Activated naive CD8-positive, alpha-beta T cell treated with anti-CD3 and anti-CD28 coated beads, Interleukin-2, amount 10 ng/mL, durations not matched to agents 7 days and 5 days (primary cell): ENCODE results near the gene B9D1. TPM values are rescaled to one million over a fixed set of nuclear protein-coding genes. Genes with fewer than 3 reads are reported as not detected.
"Not testable (repeated sequence)": the region's sequence is repeated elsewhere in the genome, so short reads cannot be mapped to it uniquely, and the experiment has no call there.

ENCODE experiments used
- ATAC-seq: fragments of 150-1000 bp; cut with Tn5 transposase; one replicate; pipeline ENCODE4 v1.10.0; 2021; ENCODE audit warnings: low read depth, moderate library complexity
- POLR2A ChIA-PET: fragments of 350-600 bp; sonication (Branson Sonifier 250); formaldehyde crosslinking; loops from one replicate; lab custom pipeline; 2021; ENCODE audit warnings: antibody characterized with exemption; lab: Charles Lee
- DNase-seq: peaks from one replicate; pipeline ENCODE4 v3.0.0; 2021
- H3K27ac Mint-ChIP-seq: one replicate; pipeline ENCODE4 v1.8.0; 2022; ENCODE audit warnings: mild to moderate bottlenecking, mixed read lengths
- H3K27me3 Mint-ChIP-seq: one replicate; pipeline ENCODE4 v1.8.0; 2022; ENCODE audit warnings: mild to moderate bottlenecking, moderate library complexity, mixed read lengths
- H3K36me3 Mint-ChIP-seq: one replicate; pipeline ENCODE4 v1.8.0; 2021; ENCODE audit warnings: mild to moderate bottlenecking, mixed read lengths
- H3K4me1 Mint-ChIP-seq: one replicate; pipeline ENCODE4 v1.8.0; 2021; ENCODE audit warnings: mixed read lengths
- H3K4me3 Mint-ChIP-seq: one replicate; pipeline ENCODE4 v1.8.0; 2022; ENCODE audit warnings: mild to moderate bottlenecking, moderate library complexity, mixed read lengths
- H3K9me3 Mint-ChIP-seq: one replicate; pipeline ENCODE4 v1.8.0; 2021; ENCODE audit warnings: mixed read lengths
- total RNA-seq, 2 experiments: library from RNA; stranded (reverse); gene quantifications; one replicate each; pipeline ENCODE4 v1.2.3, GENCODE V29; 2021

B9D1 gene
- total RNA-seq, 2 experiments from 2014 or later = 1.6 to 2.1 TPM

DNA sequence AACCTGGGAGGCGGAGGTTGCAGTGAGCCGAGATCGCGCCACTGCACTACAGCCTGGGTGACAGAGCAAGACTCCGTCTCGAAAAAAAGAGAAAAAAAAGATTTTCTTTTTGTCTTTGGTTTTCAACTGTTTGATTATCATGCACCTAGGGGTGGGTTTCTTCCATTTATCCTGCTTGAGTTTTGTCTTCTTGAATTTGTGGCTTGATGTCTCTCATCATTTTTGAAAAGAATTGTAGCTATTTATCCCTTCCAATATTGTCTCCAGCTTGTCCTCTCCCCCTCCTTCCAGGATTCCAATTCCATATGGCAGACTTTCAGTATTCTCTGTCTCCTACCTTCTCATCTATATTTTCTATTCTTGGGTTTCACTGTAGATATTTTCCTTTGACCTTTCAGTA lies 7.8 kb downstream of the B9D1 start:
- no peaks in the 10 kb centered on the region for H3K36me3 Mint-ChIP-seq
- no peak overlapping the region for H3K4me3 Mint-ChIP-seq
- H3K4me1 Mint-ChIP-seq = no peaks in the 10 kb centered on the region
- no peak overlapping the region for H3K27ac Mint-ChIP-seq
- H3K27me3 Mint-ChIP-seq = peaks cover 7% of the 10 kb centered on the region
- DNase-seq (no peak), ATAC-seq (no peak)
- POLR2A ChIA-PET = no interaction called here
- H3K9me3 Mint-ChIP-seq = no peaks in the 10 kb centered on the region

DNA sequence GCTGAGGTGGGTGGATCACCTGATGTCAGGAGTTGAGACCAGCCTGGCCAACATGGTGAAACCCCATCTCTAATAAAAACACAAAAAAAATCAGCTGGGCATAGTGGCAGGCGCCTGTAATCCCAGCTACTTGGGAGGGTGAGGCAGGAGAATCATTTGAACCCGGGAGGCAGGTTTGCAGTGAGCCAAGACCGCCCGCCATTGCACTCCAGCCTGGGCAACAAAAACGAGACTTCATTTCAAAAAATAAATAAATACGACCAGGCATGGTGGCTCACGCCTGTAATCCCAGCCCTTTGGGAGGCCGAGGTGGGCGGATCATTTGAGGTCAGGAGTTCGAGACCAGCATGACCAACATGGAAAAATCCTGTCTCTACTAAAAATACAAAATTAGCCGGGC lies 9.1 kb downstream of the B9D1 start:
- H3K9me3 Mint-ChIP-seq, H3K36me3 Mint-ChIP-seq, H3K27ac Mint-ChIP-seq, H3K4me3 Mint-ChIP-seq, DNase-seq, POLR2A ChIA-PET, H3K4me1 Mint-ChIP-seq, H3K27me3 Mint-ChIP-seq, ATAC-seq: not testable (repeated sequence)

DNA sequence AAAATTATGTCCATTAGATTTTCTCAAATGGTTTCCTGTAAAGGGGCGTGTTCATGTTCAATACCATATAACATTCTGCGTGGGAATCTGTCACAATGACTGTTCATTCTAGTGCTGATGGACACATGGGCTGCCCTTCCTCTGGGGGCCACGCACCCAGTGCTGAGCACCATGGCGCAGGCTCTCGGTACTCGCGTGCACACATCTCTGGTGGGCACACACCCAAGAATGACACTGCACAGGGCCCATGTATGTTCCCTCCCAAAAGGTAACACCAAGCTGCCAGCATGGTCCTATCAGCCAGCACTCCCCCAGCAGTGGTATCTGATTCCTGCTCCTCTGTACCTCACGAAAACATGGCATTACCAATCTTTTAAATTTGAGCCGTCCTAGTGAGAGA lies 13.7 kb downstream of the B9D1 start:
- DNase-seq = no peak
- H3K4me3 Mint-ChIP-seq = no peak overlapping the region
- peaks cover 7% of the 10 kb centered on the region for H3K27me3 Mint-ChIP-seq
- H3K36me3 Mint-ChIP-seq = no peaks in the 10 kb centered on the region
- no peaks in the 10 kb centered on the region for H3K4me1 Mint-ChIP-seq
- H3K27ac Mint-ChIP-seq = no peak overlapping the region
- no peaks in the 10 kb centered on the region for H3K9me3 Mint-ChIP-seq
- POLR2A ChIA-PET = no interaction called here
- no peak for ATAC-seq

GRCh38 chr17:19348081-19348650 lies 14.4 kb downstream of the B9D1 start:
- Mint-ChIP-seq H3K27ac (no peak overlapping the region), H3K36me3 (no peaks in the 10 kb centered on the region), H3K4me3 (no peak overlapping the region), H3K4me1 (no peaks in the 10 kb centered on the region), H3K27me3 (peaks cover 7% of the 10 kb centered on the region), H3K9me3 (no peaks in the 10 kb centered on the region)
- POLR2A ChIA-PET = no interaction called here
- ATAC-seq (no peak), DNase-seq (no peak)

DNA sequence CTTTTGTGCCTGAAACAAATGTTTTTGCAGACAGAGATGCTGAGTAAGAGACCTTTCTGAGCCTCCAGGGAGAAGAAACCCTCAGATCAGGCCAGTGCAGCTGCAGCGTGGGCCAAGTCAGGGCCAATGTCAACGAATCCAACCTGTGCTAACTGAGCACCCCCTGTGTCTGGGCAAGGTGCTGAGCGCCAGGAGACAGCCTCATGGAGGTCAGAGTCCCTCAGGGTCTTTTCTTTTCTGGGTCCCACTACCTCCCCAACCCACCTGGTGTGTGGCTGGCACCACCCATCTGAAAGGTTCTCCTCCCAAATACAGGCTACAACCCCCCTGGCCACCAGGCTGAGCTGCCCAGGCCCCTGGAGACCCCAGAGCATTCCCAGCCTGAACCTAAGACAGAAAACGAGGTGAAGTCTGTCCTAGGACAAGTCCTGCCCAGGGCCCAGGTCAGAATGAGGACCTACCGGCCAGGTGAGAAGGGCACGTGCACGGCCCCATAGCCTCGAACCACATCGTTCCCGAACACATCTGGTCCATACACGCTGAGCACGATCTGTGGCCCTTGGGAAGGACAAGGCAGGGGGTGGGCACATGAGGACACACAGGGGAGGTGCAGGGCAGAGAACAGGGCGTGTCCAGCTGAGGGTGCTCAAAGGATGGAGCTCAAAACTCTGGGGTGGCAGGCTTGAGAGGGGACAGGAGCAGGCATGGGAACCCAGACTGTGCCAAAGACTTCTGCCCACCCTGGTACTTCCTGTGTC lies 15.0 kb downstream of the B9D1 start:
- Mint-ChIP-seq H3K27ac (no peak overlapping the region), H3K36me3 (no peaks in the 10 kb centered on the region), H3K27me3 (peaks cover 7% of the 10 kb centered on the region), H3K9me3 (no peaks in the 10 kb centered on the region), H3K4me3 (no peak overlapping the region), H3K4me1 (no peaks in the 10 kb centered on the region)
- POLR2A ChIA-PET = no interaction called here
- ATAC-seq (no peak), DNase-seq (no peak)

GRCh38 chr17:19346351-19347255 lies 15.9 kb downstream of the B9D1 start:
- no peak overlapping the region for H3K27ac Mint-ChIP-seq
- no peak overlapping the region for H3K4me3 Mint-ChIP-seq
- POLR2A ChIA-PET = no interaction called here
- H3K9me3 Mint-ChIP-seq = no peaks in the 10 kb centered on the region
- DNase-seq (no peak), ATAC-seq (no peak)
- peaks cover 9% of the 10 kb centered on the region for H3K27me3 Mint-ChIP-seq
- H3K36me3 Mint-ChIP-seq = no peaks in the 10 kb centered on the region
- no peaks in the 10 kb centered on the region for H3K4me1 Mint-ChIP-seq

DNA sequence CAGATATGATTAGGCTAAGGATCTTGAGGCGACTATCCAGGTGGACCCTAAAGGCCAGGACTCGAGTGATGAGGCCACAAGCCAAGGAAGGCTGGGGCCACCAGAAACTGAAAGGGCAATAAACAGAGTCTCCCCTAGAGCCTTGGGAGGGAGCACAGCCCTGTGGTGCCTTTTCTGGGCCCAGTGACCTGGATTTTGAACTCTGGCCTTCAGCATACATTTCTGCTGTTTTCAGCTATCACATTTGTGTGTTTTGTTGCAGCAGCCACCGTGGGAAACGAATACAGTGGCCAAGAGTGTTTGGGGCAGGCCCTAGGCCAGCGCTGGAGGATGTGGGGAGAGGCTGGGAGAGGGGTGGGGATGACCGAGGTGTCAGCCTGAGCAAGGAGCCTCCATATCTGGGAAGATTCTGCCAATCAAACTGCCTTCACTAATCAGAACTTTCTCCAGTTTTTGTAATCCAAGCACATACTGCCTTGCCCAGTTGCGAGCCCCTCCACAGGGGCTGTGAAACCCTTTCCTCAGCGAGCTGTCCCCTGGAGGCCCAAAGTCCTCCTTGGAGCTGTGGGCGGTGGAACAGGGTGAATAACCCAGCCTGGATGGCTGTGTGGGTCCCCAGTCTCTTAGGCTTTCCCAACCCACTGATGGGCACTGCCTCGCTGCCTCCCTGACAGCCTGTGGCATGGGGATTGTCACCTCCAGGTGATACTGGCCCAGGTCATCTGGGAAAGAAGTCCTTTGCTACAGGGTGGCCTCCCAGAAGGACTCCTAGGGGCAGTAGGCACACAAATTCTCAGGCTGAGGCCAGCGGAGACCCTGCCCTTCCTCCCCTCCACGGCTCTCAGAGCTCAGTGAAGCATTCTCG lies 16.8 kb downstream of the B9D1 start:
- DNase-seq = no peak
- H3K4me1 Mint-ChIP-seq = no peaks in the 10 kb centered on the region
- peaks cover 3% of the 10 kb centered on the region for H3K27me3 Mint-ChIP-seq

GRCh38 chr17:19345067-19345460 lies 17.5 kb downstream of the B9D1 start:
- DNase-seq (no peak), ATAC-seq (no peak)
- POLR2A ChIA-PET = no interaction called here
- Mint-ChIP-seq H3K9me3 (no peaks in the 10 kb centered on the region), H3K36me3 (no peaks in the 10 kb centered on the region), H3K4me3 (no peak overlapping the region), H3K27me3 (peaks cover 3% of the 10 kb centered on the region), H3K27ac (no peak overlapping the region), H3K4me1 (no peaks in the 10 kb centered on the region)

More for the DNA sequence above, 16.8 kb downstream of the B9D1 start:
- Mint-ChIP-seq H3K9me3 (no peaks in the 10 kb centered on the region), H3K4me3 (no peak overlapping the region), H3K36me3 (no peaks in the 10 kb centered on the region), H3K27ac (no peak overlapping the region)
- ATAC-seq = no peak
- POLR2A ChIA-PET = no interaction called here

DNA sequence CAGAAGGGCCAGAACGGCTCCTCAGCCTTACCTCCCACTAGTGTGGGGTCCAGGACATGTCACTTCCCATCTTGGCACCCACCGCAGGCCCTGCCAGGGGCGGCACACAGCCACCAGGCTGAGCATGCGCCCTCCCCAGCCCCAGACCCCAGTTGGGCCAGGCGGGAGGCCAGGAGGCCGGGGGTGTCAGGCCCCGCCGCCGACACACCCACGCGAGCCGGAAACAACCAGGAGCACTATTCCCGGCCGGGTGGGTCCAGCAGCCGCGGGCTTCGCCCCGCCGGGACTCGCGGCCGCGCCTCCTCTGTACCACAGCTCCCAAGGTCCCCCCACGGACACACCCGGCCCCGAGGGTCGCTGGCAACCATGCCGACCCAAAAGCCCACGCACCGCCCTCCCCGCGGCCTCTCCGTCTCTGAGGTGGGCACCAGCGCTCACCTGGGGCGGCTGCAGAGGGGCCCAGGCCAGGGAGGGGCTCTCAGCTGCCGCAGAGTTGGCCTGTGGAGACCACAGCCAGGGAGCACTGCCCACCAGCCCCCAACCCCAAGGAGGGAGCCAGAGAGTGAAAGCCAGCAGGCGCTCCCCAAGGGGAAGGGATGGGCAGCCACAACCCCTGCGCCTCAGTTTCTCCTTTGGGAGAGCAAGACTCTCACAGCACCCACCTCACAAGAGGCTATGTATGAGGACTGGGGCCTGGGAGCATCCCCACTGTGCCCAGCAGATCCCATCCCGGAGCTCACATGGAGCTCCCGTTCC lies 18.0 kb downstream of the B9D1 start:
- H3K36me3 Mint-ChIP-seq = no peaks in the 10 kb centered on the region
- H3K9me3 Mint-ChIP-seq = no peaks in the 10 kb centered on the region
- no peak overlapping the region for H3K4me3 Mint-ChIP-seq
- DNase-seq (no peak), ATAC-seq (no peak)
- no peak overlapping the region for H3K27ac Mint-ChIP-seq
- H3K4me1 Mint-ChIP-seq = no peaks in the 10 kb centered on the region
- H3K27me3 Mint-ChIP-seq = peaks cover 6% of the 10 kb centered on the region
- POLR2A ChIA-PET = no interaction called here

DNA sequence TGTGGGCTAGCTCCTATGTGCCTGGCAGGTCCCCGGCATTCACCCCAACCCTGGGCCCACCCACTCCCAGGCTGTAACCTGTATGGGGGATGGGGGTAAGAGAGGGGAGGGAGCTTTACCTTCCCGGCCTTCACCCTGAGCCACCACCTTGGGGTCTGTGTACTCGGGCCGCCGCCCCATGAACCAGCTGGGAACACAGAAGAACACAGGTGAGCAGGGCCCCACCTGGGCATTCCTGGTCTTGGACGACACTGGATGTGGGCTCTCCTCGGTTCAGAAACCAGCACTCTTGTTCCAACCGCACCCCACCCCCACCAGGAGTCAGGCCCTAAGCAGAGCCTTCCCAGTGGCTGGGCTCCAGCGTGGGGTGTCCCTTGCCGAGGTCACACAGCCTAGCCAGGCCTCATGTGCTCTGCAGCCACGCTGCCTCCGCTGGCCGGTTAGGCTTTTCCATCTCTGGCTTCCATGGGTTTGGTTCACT lies 18.8 kb downstream of the B9D1 start:
- POLR2A ChIA-PET = no interaction called here
- Mint-ChIP-seq H3K4me1 (no peaks in the 10 kb centered on the region), H3K36me3 (no peaks in the 10 kb centered on the region), H3K27ac (no peak overlapping the region), H3K4me3 (no peak overlapping the region), H3K9me3 (no peaks in the 10 kb centered on the region), H3K27me3 (peaks cover 14% of the 10 kb centered on the region)
- DNase-seq (no peak), ATAC-seq (no peak)

DNA sequence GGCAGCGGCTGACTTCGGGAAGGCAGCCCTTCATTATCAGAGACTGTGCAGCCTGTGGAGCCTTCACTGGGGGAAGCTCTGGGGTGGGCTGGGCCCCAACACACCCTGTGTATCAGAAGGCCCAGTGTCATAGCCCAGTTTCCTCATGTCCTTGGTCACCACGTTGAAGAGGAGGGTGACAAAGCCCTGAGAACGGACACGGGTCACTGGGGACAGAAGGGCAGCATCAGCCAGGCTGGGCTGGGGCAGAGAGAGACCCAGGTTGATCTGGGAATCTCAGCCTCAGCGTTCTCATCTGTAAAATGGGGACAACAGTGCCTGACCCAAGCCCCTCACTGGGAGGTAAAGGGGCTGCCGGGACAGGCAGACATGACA lies 19.3 kb downstream of the B9D1 start:
- DNase-seq (no peak), ATAC-seq (no peak)
- Mint-ChIP-seq H3K9me3 (no peaks in the 10 kb centered on the region), H3K27ac (no peak overlapping the region), H3K4me1 (no peaks in the 10 kb centered on the region), H3K36me3 (no peaks in the 10 kb centered on the region), H3K4me3 (no peak overlapping the region), H3K27me3 (peaks cover 16% of the 10 kb centered on the region)
- POLR2A ChIA-PET = no interaction called here

GRCh38 chr17:19342611-19343255 lies 19.8 kb downstream of the B9D1 start:
- POLR2A ChIA-PET = no interaction called here
- no peak overlapping the region for H3K4me3 Mint-ChIP-seq
- no peaks in the 10 kb centered on the region for H3K4me1 Mint-ChIP-seq
- ATAC-seq (no peak), DNase-seq (no peak)
- no peaks in the 10 kb centered on the region for H3K36me3 Mint-ChIP-seq
- H3K9me3 Mint-ChIP-seq = no peaks in the 10 kb centered on the region
- H3K27ac Mint-ChIP-seq = no peak overlapping the region
- peaks cover 16% of the 10 kb centered on the region for H3K27me3 Mint-ChIP-seq
